AG10803 (cell line): ENCODE results near the gene FAM131A.

ENCODE experiments used
- DNase-seq: peaks from one replicate; pipeline ENCODE4 v3.0.0; 2010; ENCODE audit warnings: low read depth
- H3K4me3 ChIP-seq: 2 replicates; pipeline ENCODE4 v1.5.1; 2011; ENCODE audit warnings: mild to moderate bottlenecking, low read length, control low read depth
- CTCF ChIP-seq: conservative IDR thresholded peaks from 2 replicates; pipeline ENCODE4 v1.5.1; 2011; ENCODE audit warnings: mild to moderate bottlenecking, low read length, control low read depth, inconsistent platforms

Gene FAM131A

DNA sequence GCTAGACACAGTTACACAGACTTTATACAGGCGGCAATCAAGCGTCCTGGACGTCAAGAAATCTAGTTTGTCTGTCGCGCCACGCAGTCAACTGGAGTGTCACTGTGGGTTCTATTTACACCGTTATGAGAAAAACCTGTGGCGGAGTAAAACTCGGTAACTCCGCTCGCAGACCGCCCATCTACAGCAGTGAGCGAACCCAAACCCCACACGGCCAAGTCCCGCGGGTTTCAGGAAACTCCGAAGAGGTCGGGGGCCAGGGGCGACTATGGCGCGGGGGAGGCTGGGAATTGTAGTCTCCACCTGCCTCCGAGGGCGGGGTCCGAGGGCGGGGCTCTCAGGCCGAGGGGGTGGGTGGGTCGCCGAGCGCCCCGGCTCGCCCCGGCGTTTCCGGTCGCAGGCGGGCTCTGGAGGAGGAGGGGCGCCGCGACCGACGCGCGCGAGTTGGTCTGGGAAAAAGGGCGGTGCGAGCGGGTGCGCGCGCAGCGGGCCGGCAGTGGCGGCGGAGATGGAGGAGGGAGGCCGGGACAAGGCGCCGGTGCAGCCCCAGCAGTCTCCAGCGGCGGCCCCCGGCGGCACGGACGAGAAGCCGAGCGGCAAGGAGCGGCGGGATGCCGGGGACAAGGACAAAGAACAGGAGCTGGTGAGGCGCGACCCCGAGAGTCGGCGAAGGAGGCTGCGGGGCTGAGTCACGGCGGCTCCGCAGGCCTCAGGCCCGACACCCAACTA lies 38.5 kb upstream of the FAM131A start, which contains the start of gene PSMD2:
Gene PSMD2 (plus strand): TSS at position 483 of the 729 bp plus-strand sequence. CDS start 26 bp downstream, at position 509.
- DNase-seq, result peak; percentile 95
- peak within 1 kb of the TSS; percentile 96 for H3K4me3 ChIP-seq
- no peak for TF ChIP-seq CTCF

- no peak for TF ChIP-seq CTCF
- DNase-seq, result peak; percentile 53
- H3K4me3 ChIP-seq, result peak overlapping the region; percentile 96
Measured at GRCh38 chr3:184299488-184300377, 37.7 kb upstream of the FAM131A start.

DNA sequence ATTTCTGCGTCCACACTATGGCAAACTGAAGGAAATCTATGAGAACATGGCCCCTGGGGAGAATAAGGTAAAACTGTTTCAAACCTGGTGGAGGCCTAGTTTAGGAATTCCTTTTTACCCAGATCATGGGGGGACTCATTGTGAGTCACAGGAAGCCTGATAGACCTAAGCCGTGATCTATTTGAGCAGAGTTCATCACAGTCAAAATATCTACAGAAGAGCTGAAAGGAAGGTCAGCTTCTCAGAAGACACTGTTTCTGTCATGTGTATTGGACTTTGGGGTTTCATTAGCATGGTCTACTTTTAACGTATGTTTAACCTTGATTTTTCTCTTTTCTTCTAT lies 37.1 kb upstream of the FAM131A start:
- no peak for TF ChIP-seq CTCF
- DNase-seq, result peak; percentile 32
- H3K4me3 ChIP-seq, result peak overlapping the region; percentile 96

DNA sequence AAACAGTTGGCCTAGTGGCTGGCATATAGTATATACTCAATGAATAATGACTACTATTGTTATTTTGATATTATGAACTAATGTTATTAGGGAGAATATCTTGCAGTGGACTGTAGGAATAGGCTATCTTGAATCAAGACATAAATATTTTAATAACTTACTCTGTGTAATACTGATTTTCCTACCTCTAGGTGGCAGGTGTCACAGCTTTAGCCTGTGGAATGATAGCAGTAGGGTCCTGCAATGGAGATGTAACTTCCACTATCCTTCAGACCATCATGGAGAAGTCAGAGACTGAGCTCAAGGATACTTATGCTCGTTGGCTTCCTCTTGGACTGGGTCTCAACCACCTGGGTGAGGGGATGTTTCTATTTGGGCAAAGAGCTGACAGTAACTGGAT lies 31.8 kb upstream of the FAM131A start:
- H3K4me3 ChIP-seq, result no peak overlapping the region
- peak; percentile 24 for DNase-seq
- TF ChIP-seq CTCF, result peak; percentile 40

- no peak overlapping the region for H3K4me3 ChIP-seq
- no peak for TF ChIP-seq CTCF
- DNase-seq, result no peak
Measured at GRCh38 chr3:184306341-184306972, 30.9 kb upstream of the FAM131A start.

DNA sequence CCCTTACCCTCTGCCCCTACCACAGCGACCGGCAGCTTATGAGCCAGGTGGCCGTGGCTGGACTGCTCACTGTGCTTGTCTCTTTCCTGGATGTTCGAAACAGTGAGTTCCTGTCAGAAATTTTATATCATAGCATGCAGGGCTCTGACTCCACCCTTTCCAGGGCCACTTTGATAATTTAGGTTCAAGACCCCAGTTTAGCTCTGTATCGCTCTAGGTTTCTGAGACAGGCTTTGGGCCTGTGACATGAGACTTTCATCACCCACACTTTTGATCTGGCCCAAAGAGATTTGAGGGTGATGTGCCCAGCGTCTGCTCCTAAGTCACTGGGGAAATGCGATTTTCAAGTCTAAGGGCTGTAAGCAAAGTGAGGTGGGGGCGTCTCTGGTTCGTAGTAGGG lies 29.5 kb upstream of the FAM131A start:
- no peak for DNase-seq
- no peak for TF ChIP-seq CTCF
- no peak overlapping the region for H3K4me3 ChIP-seq
